Activated CD4-positive, alpha-beta T cell treated with anti-CD3 and anti-CD28 coated beads for 24 hours (primary cell): Measurements from ENCODE around the gene TMCC3.
A peak's percentile ranks its signal among the peaks of the same experiment; 100 is the strongest.
"Not testable (repeated sequence)": the region's sequence is repeated elsewhere in the genome, so short reads cannot be mapped to it uniquely, and the experiment has no call there.

ENCODE experiments used
- DNase-seq, 2 donors: peaks; one replicate each; pipeline ENCODE4 v3.0.0-alpha.2; 2020; ENCODE audit warnings: low read depth in 2 of 2

TMCC3 gene

GRCh38 chr12:94634717-94635116 is 15.6 kb downstream of the TMCC3 start:
- no peak for DNase-seq

- DNase-seq: no peak
Observed at GRCh38 chr12:94633401-94633800, 17.0 kb downstream of the TMCC3 start.

GRCh38 chr12:94631058-94631457 is 19.3 kb downstream of the TMCC3 start:
- no peak for DNase-seq

GRCh38 chr12:94628819-94629472 is 21.4 kb downstream of the TMCC3 start:
- DNase-seq: no peak

- DNase-seq: no peak
Observed at GRCh38 chr12:94628369-94628768, 22.0 kb downstream of the TMCC3 start.

GRCh38 chr12:94625531-94625930 is 24.8 kb downstream of the TMCC3 start:
- DNase-seq: no peak

GRCh38 chr12:94623161-94623920 is 27.0 kb downstream of the TMCC3 start:
- no peak for DNase-seq

- DNase-seq: no peak
Observed at GRCh38 chr12:94622475-94622874, 27.9 kb downstream of the TMCC3 start.

- peak; percentile 17 to 30 for DNase-seq
Observed at GRCh38 chr12:94621662-94622359, 28.5 kb downstream of the TMCC3 start.

- DNase-seq: no peak
Observed at GRCh38 chr12:94620621-94621020, 29.7 kb downstream of the TMCC3 start.

GRCh38 chr12:94618995-94619695 is 31.2 kb downstream of the TMCC3 start:
- DNase-seq: peak in 1 of 2 donors; percentile 4

GRCh38 chr12:94617101-94617500 is 33.3 kb downstream of the TMCC3 start:
- no peak for DNase-seq

GRCh38 chr12:94616203-94616729 is 34.1 kb downstream of the TMCC3 start:
- DNase-seq: no peak

GRCh38 chr12:94615260-94616181 is 34.8 kb downstream of the TMCC3 start:
- DNase-seq: no peak

GRCh38 chr12:94614288-94614721 is 36.1 kb downstream of the TMCC3 start:
- no peak for DNase-seq

- DNase-seq: no peak
Observed at GRCh38 chr12:94609917-94610443, 40.4 kb downstream of the TMCC3 start.

- DNase-seq: not testable (repeated sequence)
Observed at GRCh38 chr12:94606810-94607209, 43.5 kb downstream of the TMCC3 start.

GRCh38 chr12:94604366-94604698 is 46.0 kb downstream of the TMCC3 start:
- no peak for DNase-seq

- DNase-seq: peak; percentile 22 to 43
Observed at GRCh38 chr12:94603434-94604365, 46.7 kb downstream of the TMCC3 start.
